Astrocyte (in vitro differentiated cells and primary cell): ENCODE results near the gene TXLNB. TPM values are rescaled to one million over a fixed set of nuclear protein-coding genes. Genes with fewer than 3 reads are reported as not detected.

ENCODE experiments used
- DNase-seq: peaks from one replicate; pipeline ENCODE4 v3.0.0-alpha.2; 2010; ENCODE audit warnings: low read depth
- FAIRE-seq: peaks from 2 replicates; lab custom pipeline; 2011; peaks lifted over from hg19 to GRCh38; lab: Jason Lieb, UNC
- H2AFZ ChIP-seq: 2 replicates; pipeline ENCODE4 v1.6.0; 2012; ENCODE audit warnings: low read depth, low read length, inconsistent platforms
- H3K27ac ChIP-seq: 2 replicates; pipeline ENCODE4 v1.5.1; 2011; ENCODE audit warnings: low read depth, low read length, inconsistent platforms
- H3K27me3 ChIP-seq: 2 replicates; pipeline ENCODE4 v1.6.0; 2011; ENCODE audit warnings: low read length, inconsistent platforms; ENCODE audit not compliant: insufficient read depth
- H3K36me3 ChIP-seq: 2 replicates; pipeline ENCODE4 v1.5.1; 2011; ENCODE audit warnings: low read length, inconsistent platforms; ENCODE audit not compliant: insufficient read depth
- H3K4me1 ChIP-seq: 2 replicates; pipeline ENCODE4 v1.5.1; 2011; ENCODE audit warnings: low read length, inconsistent platforms; ENCODE audit not compliant: insufficient read depth
- H3K4me2 ChIP-seq: 2 replicates; pipeline ENCODE4 v1.6.0; 2012; ENCODE audit warnings: low read length, inconsistent platforms
- H3K4me3 ChIP-seq: 2 replicates; pipeline ENCODE4 v1.5.1; 2011; ENCODE audit warnings: low read depth, mild to moderate bottlenecking, low read length, inconsistent platforms; ENCODE audit not compliant: insufficient read depth
- H3K79me2 ChIP-seq: 2 replicates; pipeline ENCODE4 v1.6.0; 2012; ENCODE audit warnings: mild to moderate bottlenecking, low read length, inconsistent platforms; ENCODE audit not compliant: insufficient read depth
- H3K9ac ChIP-seq: 2 replicates; pipeline ENCODE4 v1.6.0; 2012; ENCODE audit warnings: mild to moderate bottlenecking, low read length, inconsistent platforms
- H3K9me3 ChIP-seq: 2 replicates; pipeline ENCODE4 v1.5.1; 2012; ENCODE audit warnings: low read depth, mild to moderate bottlenecking, low read length, inconsistent platforms; ENCODE audit not compliant: insufficient read depth
- H4K20me1 ChIP-seq: 2 replicates; pipeline ENCODE4 v1.6.0; 2012; ENCODE audit warnings: low read length, inconsistent platforms; ENCODE audit not compliant: insufficient read depth
- H3K27ac Mint-ChIP-seq: one replicate; pipeline ENCODE4 v1.8.0; 2021; ENCODE audit warnings: mild to moderate bottlenecking, mixed read lengths; ENCODE audit not compliant: unreplicated experiment
- H3K27me3 Mint-ChIP-seq: one replicate; pipeline ENCODE4 v1.8.0; 2021; ENCODE audit warnings: low read depth, mixed read lengths; ENCODE audit not compliant: unreplicated experiment
- H3K36me3 Mint-ChIP-seq: one replicate; pipeline ENCODE4 v1.8.0; 2021; ENCODE audit warnings: low read depth, mixed read lengths; ENCODE audit not compliant: unreplicated experiment
- H3K4me1 Mint-ChIP-seq: one replicate; pipeline ENCODE4 v1.8.0; 2021; ENCODE audit warnings: low read depth, mixed read lengths; ENCODE audit not compliant: unreplicated experiment
- H3K4me3 Mint-ChIP-seq: one replicate; pipeline ENCODE4 v1.8.0; 2021; ENCODE audit warnings: mild to moderate bottlenecking, moderate library complexity, mixed read lengths; ENCODE audit not compliant: unreplicated experiment
- H3K9me3 Mint-ChIP-seq: one replicate; pipeline ENCODE4 v1.8.0; 2021; ENCODE audit warnings: mild to moderate bottlenecking, mixed read lengths; ENCODE audit not compliant: unreplicated experiment
- EZH2 ChIP-seq: IDR thresholded peaks from 2 replicates; pipeline ENCODE4 v1.6.1; 2012; ENCODE audit warnings: mild to moderate bottlenecking, low read length, inconsistent platforms; ENCODE audit not compliant: insufficient read depth
- total RNA-seq: library from RNA; stranded (reverse); gene quantifications from 2 replicates; pipeline ENCODE4 v1.2.1, GENCODE V29; 2021
- TF ChIP-seq, protein P1 (sequence below): IDR thresholded peaks from 2 replicates; pipeline ENCODE4 v1.5.1; 2011; ENCODE audit warnings: low read depth, mild to moderate bottlenecking, inconsistent platforms, low read length, moderate library complexity; ENCODE audit not compliant: insufficient read depth

TXLNB gene
- total RNA-seq, 1 donor from 2014 or later: 0.57 TPM

DNA sequence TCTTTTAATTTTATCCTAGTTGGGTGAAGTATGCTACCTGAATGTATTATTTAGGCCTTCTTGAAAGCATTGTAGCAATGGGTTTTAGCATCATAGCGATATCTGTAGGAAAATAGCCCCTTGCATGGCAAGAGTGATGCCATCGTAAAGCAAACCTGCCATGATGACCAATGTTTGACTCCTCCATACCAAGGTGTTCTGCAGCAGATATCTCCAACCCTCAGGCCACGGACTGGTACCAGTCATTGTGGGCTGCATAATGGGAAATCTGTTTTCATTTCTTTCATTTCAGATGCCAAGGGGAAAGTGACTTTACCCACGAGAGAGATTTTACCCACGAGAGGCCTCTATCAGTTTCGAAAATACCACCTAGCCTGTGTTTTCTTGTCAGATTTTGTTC, 6.2 kb downstream of the TXLNB start:
- Histone ChIP-seq H3K4me3 (no peak overlapping the region), H3K9ac (no peak overlapping the region), H3K79me2 (no peaks in the 10 kb centered on the region), H3K27ac (no peak overlapping the region), H2AFZ (no peak overlapping the region), H3K36me3 (no peaks in the 10 kb centered on the region), H3K4me1 (peaks cover under 1% of the 10 kb centered on the region), H3K27me3 (no peaks in the 10 kb centered on the region), H3K9me3 (no peaks in the 10 kb centered on the region), H3K4me2 (no peak overlapping the region), H4K20me1 (no peaks in the 10 kb centered on the region)
- H3K27me3 Mint-ChIP-seq: no peaks in the 10 kb centered on the region
- TF ChIP-seq EZH2: no peak
- TF ChIP-seq, protein P1, sequence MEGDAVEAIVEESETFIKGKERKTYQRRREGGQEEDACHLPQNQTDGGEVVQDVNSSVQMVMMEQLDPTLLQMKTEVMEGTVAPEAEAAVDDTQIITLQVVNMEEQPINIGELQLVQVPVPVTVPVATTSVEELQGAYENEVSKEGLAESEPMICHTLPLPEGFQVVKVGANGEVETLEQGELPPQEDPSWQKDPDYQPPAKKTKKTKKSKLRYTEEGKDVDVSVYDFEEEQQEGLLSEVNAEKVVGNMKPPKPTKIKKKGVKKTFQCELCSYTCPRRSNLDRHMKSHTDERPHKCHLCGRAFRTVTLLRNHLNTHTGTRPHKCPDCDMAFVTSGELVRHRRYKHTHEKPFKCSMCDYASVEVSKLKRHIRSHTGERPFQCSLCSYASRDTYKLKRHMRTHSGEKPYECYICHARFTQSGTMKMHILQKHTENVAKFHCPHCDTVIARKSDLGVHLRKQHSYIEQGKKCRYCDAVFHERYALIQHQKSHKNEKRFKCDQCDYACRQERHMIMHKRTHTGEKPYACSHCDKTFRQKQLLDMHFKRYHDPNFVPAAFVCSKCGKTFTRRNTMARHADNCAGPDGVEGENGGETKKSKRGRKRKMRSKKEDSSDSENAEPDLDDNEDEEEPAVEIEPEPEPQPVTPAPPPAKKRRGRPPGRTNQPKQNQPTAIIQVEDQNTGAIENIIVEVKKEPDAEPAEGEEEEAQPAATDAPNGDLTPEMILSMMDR: no peak
- H3K4me1 Mint-ChIP-seq: peaks cover 4% of the 10 kb centered on the region
- FAIRE-seq: no peak
- no peak overlapping the region for H3K4me3 Mint-ChIP-seq
- DNase-seq: no peak
- no peak overlapping the region for H3K27ac Mint-ChIP-seq
- no peaks in the 10 kb centered on the region for H3K36me3 Mint-ChIP-seq
- H3K9me3 Mint-ChIP-seq: peaks cover 3% of the 10 kb centered on the region

DNA sequence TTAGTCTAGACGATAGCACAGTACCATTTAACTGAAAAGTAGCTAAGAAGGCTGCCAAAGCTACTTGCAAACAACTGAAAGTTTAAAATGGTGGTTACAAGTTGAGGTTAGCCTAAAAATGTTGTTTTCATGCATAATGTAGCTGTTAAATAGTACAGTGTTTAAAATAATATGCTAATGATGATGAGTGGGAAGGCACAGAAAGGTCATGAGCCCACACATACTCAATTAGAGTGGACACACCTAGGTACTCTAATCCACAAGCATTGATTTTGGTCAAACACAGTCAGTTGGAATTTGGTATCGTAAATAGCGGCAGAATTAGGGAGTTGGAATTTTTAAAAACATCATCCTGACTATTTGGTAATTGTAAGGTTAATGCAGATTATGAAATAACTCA, 7.0 kb downstream of the TXLNB start:
- no peaks in the 10 kb centered on the region for H3K9me3 ChIP-seq
- FAIRE-seq: no peak
- TF ChIP-seq, protein P1: no peak
- TF ChIP-seq EZH2: no peak

DNA sequence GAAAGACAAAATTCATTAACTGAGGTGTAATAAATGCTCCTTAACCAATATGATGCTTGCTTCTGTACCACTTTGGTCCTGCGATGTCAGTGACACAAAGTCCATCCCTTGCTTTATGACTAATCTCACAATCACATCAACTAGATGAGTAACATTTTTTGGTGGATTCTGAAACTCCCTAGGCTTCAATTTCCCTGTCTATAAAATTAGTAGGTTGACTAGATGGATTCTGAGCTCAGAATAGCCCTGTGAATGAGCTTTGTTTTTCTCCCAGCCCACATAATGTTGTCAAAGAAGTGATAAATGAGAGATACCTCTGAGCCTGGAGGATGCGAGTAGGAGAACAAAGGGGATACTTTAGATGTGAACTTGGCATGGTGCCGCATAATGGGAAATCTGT, 9.1 kb downstream of the TXLNB start:
- Mint-ChIP-seq H3K27me3 (no peaks in the 10 kb centered on the region), H3K4me3 (no peak overlapping the region), H3K36me3 (no peaks in the 10 kb centered on the region), H3K27ac (no peak overlapping the region), H3K9me3 (no peaks in the 10 kb centered on the region), H3K4me1 (peaks cover 9% of the 10 kb centered on the region)
- Histone ChIP-seq H3K79me2 (no peaks in the 10 kb centered on the region), H3K9ac (no peak overlapping the region), H2AFZ (no peak overlapping the region), H3K9me3 (no peaks in the 10 kb centered on the region), H4K20me1 (no peaks in the 10 kb centered on the region), H3K36me3 (no peaks in the 10 kb centered on the region), H3K4me1 (no peaks in the 10 kb centered on the region), H3K27ac (no peak overlapping the region), H3K4me2 (no peak overlapping the region), H3K27me3 (no peaks in the 10 kb centered on the region), H3K4me3 (no peak overlapping the region)
- FAIRE-seq (no peak), DNase-seq (no peak)
- TF ChIP-seq, protein P1: no peak
- no peak for TF ChIP-seq EZH2

More for the DNA sequence above, 7.0 kb downstream of the TXLNB start:
- no peaks in the 10 kb centered on the region for H3K27me3 Mint-ChIP-seq
- H2AFZ ChIP-seq: no peak overlapping the region
- peaks cover 3% of the 10 kb centered on the region for H3K9me3 Mint-ChIP-seq
- H3K79me2 ChIP-seq: no peaks in the 10 kb centered on the region
- H3K36me3 ChIP-seq: no peaks in the 10 kb centered on the region
- H3K36me3 Mint-ChIP-seq: no peaks in the 10 kb centered on the region
- H3K9ac ChIP-seq: no peak overlapping the region
- no peak overlapping the region for H3K4me3 ChIP-seq
- H4K20me1 ChIP-seq: no peaks in the 10 kb centered on the region
- peaks cover 2% of the 10 kb centered on the region for H3K4me1 Mint-ChIP-seq
- no peak overlapping the region for H3K27ac ChIP-seq
- H3K4me1 ChIP-seq: no peaks in the 10 kb centered on the region
- DNase-seq: no peak
- no peak overlapping the region for H3K27ac Mint-ChIP-seq
- H3K4me3 Mint-ChIP-seq: no peak overlapping the region
- H3K4me2 ChIP-seq: no peak overlapping the region
- no peaks in the 10 kb centered on the region for H3K27me3 ChIP-seq
